ENCODE measurements around the gene SARNP. TPM values are rescaled to one million over a fixed set of nuclear protein-coding genes. Genes with fewer than 3 reads are reported as not detected.

Gene SARNP
- total RNA-seq, 2 experiments from 2014 or later: 104 to 110 TPM

GRCh38 chr12:55738123-55739024 lies 79.2 kb downstream of the SARNP start:
- H3K27me3 Mint-ChIP-seq: no peaks in the 10 kb centered on the region
- intact Hi-C loops (cut with micrococcal nuclease): loop anchor here (1.0 to 5.0 kb wide), 7 partner anchors 22 to 388 kb away; partner anchors contain the start of genes BLOC1S1, RPS26 and ZC3H10
- peaks cover 21% of the 10 kb centered on the region for H3K4me1 Mint-ChIP-seq (ENCODE audit: low read depth)
- no peaks in the 10 kb centered on the region for H3K36me3 Mint-ChIP-seq
- H3K9me3 Mint-ChIP-seq: no peaks in the 10 kb centered on the region
- peak overlapping the region; percentile 85 for H3K27ac Mint-ChIP-seq
- ChIA-PET POLR2A (interaction anchor here (0.5 to 2.0 kb wide), 14 partner anchors 9 to 451 kb away, joined by 3 to 18 read pairs (median 4); partner anchors contain the start of genes BLOC1S1, CD63, DGKA and ORMDL2), CTCF (interaction anchor here (0.6 to 9.9 kb wide), 58 partner anchors 8 to 614 kb away, joined by 3 to 130 read pairs (median 5); partner anchors contain the start of genes BLOC1S1, CD63, DGKA and DNAJC14)
- H3K4me3 Mint-ChIP-seq: peak overlapping the region; percentile 77
- DNase-seq: peak; percentile 87

GRCh38 chr12:55737581-55738122 lies 79.9 kb downstream of the SARNP start:
- intact Hi-C loops (cut with micrococcal nuclease): loop anchor here (1.0 to 5.0 kb wide), 10 partner anchors 8 to 389 kb away; partner anchors contain the start of genes BLOC1S1, CD63, RPS26 and ZC3H10
- Mint-ChIP-seq H3K27ac (peak overlapping the region; percentile 85), H3K4me1 (ENCODE audit: low read depth) (peaks cover 20% of the 10 kb centered on the region), H3K36me3 (no peaks in the 10 kb centered on the region), H3K4me3 (peak overlapping the region; percentile 77), H3K9me3 (no peaks in the 10 kb centered on the region), H3K27me3 (no peaks in the 10 kb centered on the region)
- POLR2A ChIA-PET: interaction anchor here (1.0 to 2.0 kb wide), 8 partner anchors 8 to 380 kb away, joined by 3 to 18 read pairs (median 6); partner anchors contain the start of genes BLOC1S1, CD63, ORMDL2 and PA2G4
- no peak for DNase-seq
- CTCF ChIA-PET: interaction anchor here (0.8 to 9.9 kb wide), 36 partner anchors 8 to 309 kb away, joined by 3 to 130 read pairs (median 8); partner anchors contain the start of genes BLOC1S1, CD63, DGKA and DNAJC14

GRCh38 chr12:55736780-55737580 lies 80.5 kb downstream of the SARNP start:
- no peaks in the 10 kb centered on the region for H3K27me3 Mint-ChIP-seq
- H3K27ac Mint-ChIP-seq: peak overlapping the region; percentile 44
- CTCF ChIA-PET: interaction anchor here (0.8 to 9.9 kb wide), 19 partner anchors 7 to 310 kb away, joined by 3 to 130 read pairs (median 21); partner anchors contain the start of genes BLOC1S1, CD63, DGKA and DNAJC14
- H3K36me3 Mint-ChIP-seq: no peaks in the 10 kb centered on the region
- peak; percentile 83 for DNase-seq
- intact Hi-C loops (cut with micrococcal nuclease): loop anchor here (1.0 to 5.0 kb wide), 4 partner anchors 8 to 80 kb away; partner anchors contain the start of gene CD63
- H3K4me1 Mint-ChIP-seq (ENCODE audit: low read depth): peaks cover 17% of the 10 kb centered on the region
- H3K4me3 Mint-ChIP-seq: no peak overlapping the region
- POLR2A ChIA-PET: interaction anchor here (1.3 kb wide), 1 partner anchor 12 kb away, joined by 3 read pairs; no protein-coding TSS in a partner anchor
- no peaks in the 10 kb centered on the region for H3K9me3 Mint-ChIP-seq

GRCh38 chr12:55736076-55736475 lies 81.4 kb downstream of the SARNP start:
- POLR2A ChIA-PET: no interaction called here
- Mint-ChIP-seq H3K27me3 (no peaks in the 10 kb centered on the region), H3K27ac (no peak overlapping the region), H3K36me3 (no peaks in the 10 kb centered on the region), H3K9me3 (no peaks in the 10 kb centered on the region), H3K4me1 (ENCODE audit: low read depth) (peaks cover 17% of the 10 kb centered on the region), H3K4me3 (no peak overlapping the region)
- no peak for DNase-seq
- intact Hi-C loops (cut with micrococcal nuclease): loop anchor here (5.0 kb wide), 1 partner anchor 79 kb away; no protein-coding TSS in a partner anchor
- CTCF ChIA-PET: interaction anchor here (1.3 to 9.9 kb wide), 4 partner anchors 11 to 200 kb away, joined by 4 to 130 read pairs (median 22); partner anchors contain the start of gene DGKA

GRCh38 chr12:55734595-55734994 lies 82.9 kb downstream of the SARNP start:
- CTCF ChIA-PET: interaction anchor here (0.6 to 9.9 kb wide), 4 partner anchors 10 to 546 kb away, joined by 3 to 130 read pairs (median 5); partner anchors contain the start of gene DGKA
- Mint-ChIP-seq H3K27me3 (no peaks in the 10 kb centered on the region), H3K4me3 (no peak overlapping the region), H3K4me1 (ENCODE audit: low read depth) (peaks cover 30% of the 10 kb centered on the region), H3K36me3 (no peaks in the 10 kb centered on the region), H3K9me3 (no peaks in the 10 kb centered on the region), H3K27ac (no peak overlapping the region)
- POLR2A ChIA-PET: no interaction called here
- intact Hi-C loops (cut with micrococcal nuclease): no loop called here
- no peak for DNase-seq

GRCh38 chr12:55733858-55734257 lies 83.7 kb downstream of the SARNP start:
- ChIA-PET POLR2A (no interaction called here), CTCF (interaction anchor here (1.4 to 1.7 kb wide), 2 partner anchors 9 to 13 kb away, joined by 4 to 6 read pairs; no protein-coding TSS in a partner anchor)
- Mint-ChIP-seq H3K4me1 (ENCODE audit: low read depth) (peaks cover 30% of the 10 kb centered on the region), H3K27me3 (no peaks in the 10 kb centered on the region), H3K36me3 (no peaks in the 10 kb centered on the region), H3K9me3 (no peaks in the 10 kb centered on the region), H3K27ac (no peak overlapping the region), H3K4me3 (no peak overlapping the region)
- intact Hi-C loops (cut with micrococcal nuclease): no loop called here
- no peak for DNase-seq

GRCh38 chr12:55733021-55733555 lies 84.4 kb downstream of the SARNP start:
- CTCF ChIA-PET: interaction anchor here (0.7 kb wide), 1 partner anchor 68 kb away, joined by 3 read pairs; no protein-coding TSS in a partner anchor
- Mint-ChIP-seq H3K27me3 (no peaks in the 10 kb centered on the region), H3K4me3 (no peak overlapping the region), H3K36me3 (no peaks in the 10 kb centered on the region), H3K9me3 (no peaks in the 10 kb centered on the region), H3K27ac (no peak overlapping the region), H3K4me1 (ENCODE audit: low read depth) (peaks cover 26% of the 10 kb centered on the region)
- no peak for DNase-seq
- POLR2A ChIA-PET: no interaction called here
- intact Hi-C loops (cut with micrococcal nuclease): no loop called here

- no peaks in the 10 kb centered on the region for H3K36me3 Mint-ChIP-seq
- no peaks in the 10 kb centered on the region for H3K9me3 Mint-ChIP-seq
- POLR2A ChIA-PET: no interaction called here
- no peak overlapping the region for H3K27ac Mint-ChIP-seq
- CTCF ChIA-PET: no interaction called here
- DNase-seq: no peak
- intact Hi-C loops (cut with micrococcal nuclease): no loop called here
- no peak overlapping the region for H3K4me3 Mint-ChIP-seq
- peaks cover 23% of the 10 kb centered on the region for H3K4me1 Mint-ChIP-seq (ENCODE audit: low read depth)
- no peaks in the 10 kb centered on the region for H3K27me3 Mint-ChIP-seq
These were observed 85.2 kb downstream of the SARNP start for GRCh38 chr12:55732288-55732687.

- intact Hi-C loops (cut with micrococcal nuclease): loop anchor here (1.0 kb wide), 2 partner anchors 7 to 13 kb away; no protein-coding TSS in a partner anchor
- Mint-ChIP-seq H3K4me1 (ENCODE audit: low read depth) (peaks cover 33% of the 10 kb centered on the region), H3K4me3 (peak overlapping the region; percentile 87), H3K27ac (peak overlapping the region; percentile 89), H3K36me3 (peaks cover 6% of the 10 kb centered on the region), H3K27me3 (no peaks in the 10 kb centered on the region), H3K9me3 (no peaks in the 10 kb centered on the region)
- ChIA-PET POLR2A (interaction anchor here (0.7 to 2.0 kb wide), 16 partner anchors 8 to 1209 kb away, joined by 3 to 23 read pairs (median 3); partner anchors contain the start of genes BLOC1S1, DNAJC14, PYM1 and RAB5B), CTCF (interaction anchor here (0.5 to 3.1 kb wide), 10 partner anchors 9 to 528 kb away, joined by 3 to 68 read pairs (median 4); partner anchors contain the start of genes ANKRD52, BLOC1S1 and PA2G4)
- peak; percentile 42 for DNase-seq
These were observed 87.4 kb downstream of the SARNP start for GRCh38 chr12:55729819-55730818.

All from activated CD4-positive, alpha-beta memory T cell treated with anti-CD3 and anti-CD28 coated beads for 36 hours (primary cell).